ENCODE measurements around the gene ACOXL.

The ACOXL gene

DNA sequence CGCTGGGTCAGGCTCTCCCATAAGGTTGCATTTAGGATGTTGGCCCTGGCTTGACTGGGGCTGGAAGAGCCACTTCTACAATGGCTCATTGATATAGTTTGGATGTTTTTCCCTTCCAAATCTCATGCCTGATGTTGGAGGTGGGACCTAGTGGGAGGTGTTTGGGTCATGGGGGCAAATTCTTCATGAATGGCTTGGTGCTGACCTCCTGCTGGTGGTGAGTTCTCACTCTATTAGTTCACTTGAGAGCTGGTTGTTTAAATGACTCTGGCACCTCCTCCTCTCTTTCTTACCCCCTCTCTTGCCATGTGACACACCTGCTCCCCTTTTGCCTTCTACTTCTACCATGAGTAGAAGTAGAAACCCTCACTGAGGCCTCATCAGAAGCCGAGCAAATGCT, 20.5 kb downstream of the ACOXL start:
- TF ChIP-seq EZH2phosphoT487 (conservative IDR thresholded peaks at IDR 0.05; ENCODE audit: low read length) = no peak
- TF ChIP-seq, protein P1, sequence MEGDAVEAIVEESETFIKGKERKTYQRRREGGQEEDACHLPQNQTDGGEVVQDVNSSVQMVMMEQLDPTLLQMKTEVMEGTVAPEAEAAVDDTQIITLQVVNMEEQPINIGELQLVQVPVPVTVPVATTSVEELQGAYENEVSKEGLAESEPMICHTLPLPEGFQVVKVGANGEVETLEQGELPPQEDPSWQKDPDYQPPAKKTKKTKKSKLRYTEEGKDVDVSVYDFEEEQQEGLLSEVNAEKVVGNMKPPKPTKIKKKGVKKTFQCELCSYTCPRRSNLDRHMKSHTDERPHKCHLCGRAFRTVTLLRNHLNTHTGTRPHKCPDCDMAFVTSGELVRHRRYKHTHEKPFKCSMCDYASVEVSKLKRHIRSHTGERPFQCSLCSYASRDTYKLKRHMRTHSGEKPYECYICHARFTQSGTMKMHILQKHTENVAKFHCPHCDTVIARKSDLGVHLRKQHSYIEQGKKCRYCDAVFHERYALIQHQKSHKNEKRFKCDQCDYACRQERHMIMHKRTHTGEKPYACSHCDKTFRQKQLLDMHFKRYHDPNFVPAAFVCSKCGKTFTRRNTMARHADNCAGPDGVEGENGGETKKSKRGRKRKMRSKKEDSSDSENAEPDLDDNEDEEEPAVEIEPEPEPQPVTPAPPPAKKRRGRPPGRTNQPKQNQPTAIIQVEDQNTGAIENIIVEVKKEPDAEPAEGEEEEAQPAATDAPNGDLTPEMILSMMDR (IDR thresholded peaks at IDR 0.05; ENCODE audit: insufficient read depth, low read length, poor library complexity, severe bottlenecking) = no peak
- no peaks in the 10 kb centered on the region for H4K20me1 ChIP-seq (ENCODE audit: low read depth, low read length)
- no peaks in the 10 kb centered on the region for H3K36me3 ChIP-seq (ENCODE audit: low read length)

DNA sequence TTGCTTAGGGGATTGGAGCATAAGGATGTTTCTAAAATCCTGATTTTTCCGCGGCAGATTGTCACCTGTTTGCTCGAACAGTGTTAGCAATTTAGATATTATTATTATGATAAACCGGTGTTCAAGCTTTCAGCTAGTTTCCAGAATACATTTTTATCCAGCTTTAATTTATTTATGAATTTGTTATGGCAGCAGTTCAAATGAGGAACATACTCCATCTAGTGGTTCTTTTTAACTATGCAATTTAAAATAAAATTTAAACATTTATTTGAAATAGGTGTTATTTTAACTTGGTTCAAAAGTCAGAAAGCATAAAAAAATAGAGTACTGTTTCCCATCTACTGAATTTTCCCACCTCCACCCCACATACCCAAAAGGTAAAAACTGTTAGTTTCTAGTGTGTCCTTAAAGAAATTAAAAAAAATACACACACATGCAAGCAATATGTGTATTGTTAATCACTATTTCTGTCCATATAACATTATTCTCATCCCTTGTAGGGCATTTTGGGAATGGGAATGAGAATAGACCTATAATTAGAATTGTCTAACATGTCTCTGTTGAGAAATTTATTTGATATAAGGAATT, 23.2 kb downstream of the ACOXL start:
- H3K79me2 ChIP-seq (ENCODE audit: insufficient read depth, low read length) = no peaks in the 10 kb centered on the region
- H3K9ac ChIP-seq (ENCODE audit: low read length) = no peak overlapping the region
- no peak for TF ChIP-seq EZH2phosphoT487 (conservative IDR thresholded peaks at IDR 0.05; ENCODE audit: low read length)
- TF ChIP-seq, protein P1 (IDR thresholded peaks at IDR 0.05; ENCODE audit: insufficient read depth, low read length, poor library complexity, severe bottlenecking) = peak; percentile 58
- H3K36me3 ChIP-seq (ENCODE audit: low read length) = no peaks in the 10 kb centered on the region
- no peak overlapping the region for H2AFZ ChIP-seq (ENCODE audit: low read depth, low read length, severe bottlenecking)
- no peaks in the 10 kb centered on the region for H4K20me1 ChIP-seq (ENCODE audit: low read depth, low read length)
- H3K27ac ChIP-seq (ENCODE audit: low read depth, low read length) = no peak overlapping the region
- H3K4me3 ChIP-seq (ENCODE audit: insufficient read depth, low read length, poor library complexity, severe bottlenecking) = no peak overlapping the region
- H3K4me2 ChIP-seq (ENCODE audit: low read depth, low read length, poor library complexity, severe bottlenecking) = no peak overlapping the region
- no peaks in the 10 kb centered on the region; the same call in 1 of the 2 replicates for H3K9me3 ChIP-seq (ENCODE audit: insufficient read depth, low read length)
- no peaks in the 10 kb centered on the region for H3K9me2 ChIP-seq (replicated peaks; ENCODE audit: insufficient read depth, low read length)
- no peaks in the 10 kb centered on the region for H3F3A ChIP-seq (ENCODE audit: insufficient read depth)
- no peaks in the 10 kb centered on the region for H3K27me3 ChIP-seq (ENCODE audit: low read length)

More for the DNA sequence above, 20.5 kb downstream of the ACOXL start:
- no peaks in the 10 kb centered on the region for H3K79me2 ChIP-seq (ENCODE audit: insufficient read depth, low read length)
- H3K4me2 ChIP-seq (ENCODE audit: low read depth, low read length, poor library complexity, severe bottlenecking) = no peak overlapping the region
- no peaks in the 10 kb centered on the region for H3F3A ChIP-seq (ENCODE audit: insufficient read depth)
- no peak overlapping the region for H2AFZ ChIP-seq (ENCODE audit: low read depth, low read length, severe bottlenecking)
- H3K27me3 ChIP-seq (ENCODE audit: low read length) = no peaks in the 10 kb centered on the region
- H3K9me2 ChIP-seq (replicated peaks; ENCODE audit: insufficient read depth, low read length) = no peaks in the 10 kb centered on the region
- H3K27ac ChIP-seq (ENCODE audit: low read depth, low read length) = no peak overlapping the region
- no peak overlapping the region for H3K9ac ChIP-seq (ENCODE audit: low read length)
- H3K4me3 ChIP-seq (ENCODE audit: insufficient read depth, low read length, poor library complexity, severe bottlenecking) = no peak overlapping the region
- H3K9me3 ChIP-seq (ENCODE audit: insufficient read depth, low read length) = no peaks in the 10 kb centered on the region

DNA sequence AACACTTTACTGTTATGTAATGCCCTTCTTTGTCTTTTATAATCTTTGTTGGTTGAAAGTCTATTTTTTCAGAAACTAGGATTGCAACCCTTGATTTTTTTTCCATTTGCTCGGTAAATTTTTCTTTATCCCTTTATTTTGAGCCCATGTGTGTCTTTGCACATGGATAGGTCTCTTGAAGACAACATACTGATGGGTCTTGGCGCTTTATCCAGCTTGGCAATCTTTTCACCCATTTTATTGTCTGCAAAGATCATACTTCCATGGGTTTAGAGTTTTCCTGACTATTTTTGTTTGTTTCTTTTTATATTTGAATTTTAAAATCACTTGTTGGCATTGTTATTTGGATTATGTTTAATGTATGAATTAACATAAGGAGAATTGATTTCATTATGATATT, 27.0 kb downstream of the ACOXL start:
- Histone ChIP-seq H3K36me3 (ENCODE audit: low read length) (no peaks in the 10 kb centered on the region), H4K20me1 (ENCODE audit: low read depth, low read length) (no peaks in the 10 kb centered on the region), H3K9me2 (replicated peaks; ENCODE audit: insufficient read depth, low read length) (no peaks in the 10 kb centered on the region), H3K9me3 (ENCODE audit: insufficient read depth, low read length) (no peaks in the 10 kb centered on the region; the same call in 1 of the 2 replicates), H3K4me2 (ENCODE audit: low read depth, low read length, poor library complexity, severe bottlenecking) (no peak overlapping the region), H3F3A (ENCODE audit: insufficient read depth) (no peaks in the 10 kb centered on the region), H3K27me3 (ENCODE audit: low read length) (no peaks in the 10 kb centered on the region), H3K4me3 (ENCODE audit: insufficient read depth, low read length, poor library complexity, severe bottlenecking) (no peak overlapping the region), H3K27ac (ENCODE audit: low read depth, low read length) (no peak overlapping the region), H3K9ac (ENCODE audit: low read length) (no peak overlapping the region), H3K79me2 (ENCODE audit: insufficient read depth, low read length) (no peaks in the 10 kb centered on the region), H2AFZ (ENCODE audit: low read depth, low read length, severe bottlenecking) (no peak overlapping the region)
- TF ChIP-seq EZH2phosphoT487 (conservative IDR thresholded peaks at IDR 0.05; ENCODE audit: low read length) = no peak
- TF ChIP-seq, protein P1 (IDR thresholded peaks at IDR 0.05; ENCODE audit: insufficient read depth, low read length, poor library complexity, severe bottlenecking) = no peak
